ENCODE results near the gene PPM1K. TPM values are rescaled to one million over a fixed set of nuclear protein-coding genes. Genes with fewer than 3 reads are reported as not detected.
A peak's percentile ranks its signal among the peaks of the same experiment; 100 is the strongest.

The PPM1K gene
- total RNA-seq, 1 donor from 2014 or later: 45.9 TPM

GRCh38 chr4:88223516-88223915 lies 60.8 kb downstream of the PPM1K start:
- no peak for DNase-seq (ENCODE audit: low read depth)

- peak; percentile 61 for DNase-seq (ENCODE audit: low read depth)
Measured at GRCh38 chr4:88219099-88219498, 65.3 kb downstream of the PPM1K start.

GRCh38 chr4:88217169-88217568 lies 67.2 kb downstream of the PPM1K start:
- DNase-seq (ENCODE audit: low read depth): no peak

- DNase-seq (ENCODE audit: low read depth): no peak
Measured at GRCh38 chr4:88216395-88216794, 68.0 kb downstream of the PPM1K start.

- DNase-seq (ENCODE audit: low read depth): peak; percentile 18
Measured at GRCh38 chr4:88215351-88215750, 69.0 kb downstream of the PPM1K start.

- no peak for DNase-seq (ENCODE audit: low read depth)
Measured at GRCh38 chr4:88212253-88212561, 72.2 kb downstream of the PPM1K start.

- peak; percentile 73 for DNase-seq (ENCODE audit: low read depth)
Measured at GRCh38 chr4:88211473-88212252, 72.7 kb downstream of the PPM1K start.

GRCh38 chr4:88208156-88208555 lies 76.2 kb downstream of the PPM1K start:
- no peak for DNase-seq (ENCODE audit: low read depth)

Other genes with a start within 250 kb of the PPM1K start
- gene ABCG2, start 125.9 kb downstream of the PPM1K start, total RNA-seq: 0.88 and 1.6 TPM in 2 replicates
- gene HERC6, start 94.3 kb upstream of the PPM1K start, total RNA-seq: 9.1 and 11.7 TPM in 2 replicates
- 1.5 and 4.9 TPM in 2 replicates for gene HERC5, start 172.6 kb upstream of the PPM1K start, total RNA-seq
- 76.2 and 84.7 TPM in 2 replicates for gene PYURF, start 239.2 kb upstream of the PPM1K start, total RNA-seq